Measurements from ENCODE around the gene SMYD3. TPM values are rescaled to one million over a fixed set of nuclear protein-coding genes. Genes with fewer than 3 reads are reported as not detected.

The SMYD3 gene
- total and polyA plus RNA-seq, 5 donors from 2014 or later: 17.7 to 36.6 (median 28.9) TPM

- no peak for DNase-seq
- no peak for ATAC-seq (ENCODE audit: low read depth in 2 of 2)
- Mint-ChIP-seq H3K9me3 (no peaks in the 10 kb centered on the region), H3K36me3 (peaks cover 7% of the 10 kb centered on the region), H3K4me1 (peaks cover 0 to 3% (median under 1%) of the 10 kb centered on the region in 4 donors), H3K27ac (no peak overlapping the region), H3K4me3 (no peak overlapping the region), H3K27me3 (no peaks in the 10 kb centered on the region)
- Histone ChIP-seq H3K4me1 (ENCODE audit: control insufficient read depth, insufficient read depth, low read length, poor library complexity, severe bottlenecking) (no peaks in the 10 kb centered on the region), H3K9me3 (ENCODE audit: control insufficient read depth in 2 of 2, low read length in 2 of 2) (no peaks in the 10 kb centered on the region), H3K27ac (ENCODE audit: insufficient read depth, low read length, poor library complexity, severe bottlenecking) (no peak overlapping the region), H3K27me3 (ENCODE audit: control insufficient read depth, insufficient read depth, low read length) (no peaks in the 10 kb centered on the region), H3K36me3 (ENCODE audit: control insufficient read depth, insufficient read depth, low read length) (no peaks in the 10 kb centered on the region), H3K4me3 (ENCODE audit: low read depth, low read length) (no peak overlapping the region)
Observed at GRCh38 chr1:245933431-245934045, 573.5 kb downstream of the SMYD3 start.

GRCh38 chr1:245932302-245932972 is 574.6 kb downstream of the SMYD3 start:
- no peak overlapping the region for H3K4me3 ChIP-seq (ENCODE audit: low read depth, low read length)
- DNase-seq (no peak), ATAC-seq (ENCODE audit: low read depth in 2 of 2) (no peak)
- peaks cover 2% of the 10 kb centered on the region for H3K36me3 ChIP-seq (ENCODE audit: control insufficient read depth, insufficient read depth, low read length)
- no peaks in the 10 kb centered on the region for H3K9me3 ChIP-seq (ENCODE audit: control insufficient read depth in 2 of 2, low read length in 2 of 2)
- Mint-ChIP-seq H3K9me3 (no peaks in the 10 kb centered on the region), H3K36me3 (peaks cover 7% of the 10 kb centered on the region), H3K4me1 (peaks cover 0 to 3% (median under 1%) of the 10 kb centered on the region in 4 donors), H3K4me3 (no peak overlapping the region), H3K27me3 (no peaks in the 10 kb centered on the region), H3K27ac (no peak overlapping the region)
- H3K27ac ChIP-seq (ENCODE audit: insufficient read depth, low read length, poor library complexity, severe bottlenecking): no peak overlapping the region
- H3K4me1 ChIP-seq (ENCODE audit: control insufficient read depth, insufficient read depth, low read length, poor library complexity, severe bottlenecking): no peaks in the 10 kb centered on the region
- no peaks in the 10 kb centered on the region for H3K27me3 ChIP-seq (ENCODE audit: control insufficient read depth, insufficient read depth, low read length)

GRCh38 chr1:245931450-245931849 is 575.6 kb downstream of the SMYD3 start:
- H3K4me3 Mint-ChIP-seq: no peak overlapping the region
- Histone ChIP-seq H3K4me3 (ENCODE audit: low read depth, low read length) (no peak overlapping the region), H3K9me3 (ENCODE audit: control insufficient read depth in 2 of 2, low read length in 2 of 2) (no peaks in the 10 kb centered on the region), H3K27me3 (ENCODE audit: control insufficient read depth, insufficient read depth, low read length) (no peaks in the 10 kb centered on the region), H3K4me1 (ENCODE audit: control insufficient read depth, insufficient read depth, low read length, poor library complexity, severe bottlenecking) (no peaks in the 10 kb centered on the region), H3K27ac (ENCODE audit: insufficient read depth, low read length, poor library complexity, severe bottlenecking) (no peak overlapping the region), H3K36me3 (ENCODE audit: control insufficient read depth, insufficient read depth, low read length) (peaks cover 2% of the 10 kb centered on the region)
- no peaks in the 10 kb centered on the region for H3K27me3 Mint-ChIP-seq
- peaks cover 10% of the 10 kb centered on the region for H3K36me3 Mint-ChIP-seq
- ATAC-seq (ENCODE audit: low read depth in 2 of 2) (no peak), DNase-seq (no peak)
- no peaks in the 10 kb centered on the region for H3K9me3 Mint-ChIP-seq
- H3K27ac Mint-ChIP-seq: no peak overlapping the region
- H3K4me1 Mint-ChIP-seq: peaks cover 0 to 3% (median under 1%) of the 10 kb centered on the region in 4 donors

- Mint-ChIP-seq H3K9me3 (no peaks in the 10 kb centered on the region), H3K4me1 (peaks cover 0 to 3% (median under 1%) of the 10 kb centered on the region in 4 donors), H3K36me3 (peaks cover 23% of the 10 kb centered on the region), H3K27ac (no peak overlapping the region), H3K4me3 (no peak overlapping the region), H3K27me3 (no peaks in the 10 kb centered on the region)
- H3K9me3 ChIP-seq (ENCODE audit: control insufficient read depth in 2 of 2, low read length in 2 of 2): no peaks in the 10 kb centered on the region
- H3K4me1 ChIP-seq (ENCODE audit: control insufficient read depth, insufficient read depth, low read length, poor library complexity, severe bottlenecking): no peaks in the 10 kb centered on the region
- no peak overlapping the region for H3K4me3 ChIP-seq (ENCODE audit: low read depth, low read length)
- H3K36me3 ChIP-seq (ENCODE audit: control insufficient read depth, insufficient read depth, low read length): peaks cover 2% of the 10 kb centered on the region
- no peak for DNase-seq
- H3K27ac ChIP-seq (ENCODE audit: insufficient read depth, low read length, poor library complexity, severe bottlenecking): no peak overlapping the region
- ATAC-seq (ENCODE audit: low read depth in 2 of 2): no peak
- H3K27me3 ChIP-seq (ENCODE audit: control insufficient read depth, insufficient read depth, low read length): no peaks in the 10 kb centered on the region
Observed at GRCh38 chr1:245929224-245929623, 577.9 kb downstream of the SMYD3 start.

- ATAC-seq (ENCODE audit: low read depth in 2 of 2) (no peak), DNase-seq (no peak)
- Mint-ChIP-seq H3K4me3 (no peak overlapping the region), H3K4me1 (peaks cover 0 to 3% (median under 1%) of the 10 kb centered on the region in 4 donors), H3K36me3 (peaks cover 23% of the 10 kb centered on the region), H3K27ac (no peak overlapping the region), H3K27me3 (no peaks in the 10 kb centered on the region), H3K9me3 (peaks cover 0 to 3% (median 0%) of the 10 kb centered on the region in 7 donors)
- H3K4me1 ChIP-seq (ENCODE audit: control insufficient read depth, insufficient read depth, low read length, poor library complexity, severe bottlenecking): no peaks in the 10 kb centered on the region
- no peaks in the 10 kb centered on the region for H3K27me3 ChIP-seq (ENCODE audit: control insufficient read depth, insufficient read depth, low read length)
- no peak overlapping the region for H3K4me3 ChIP-seq (ENCODE audit: low read depth, low read length)
- H3K27ac ChIP-seq (ENCODE audit: insufficient read depth, low read length, poor library complexity, severe bottlenecking): no peak overlapping the region
- H3K9me3 ChIP-seq (ENCODE audit: control insufficient read depth in 2 of 2, low read length in 2 of 2): no peaks in the 10 kb centered on the region
- H3K36me3 ChIP-seq (ENCODE audit: control insufficient read depth, insufficient read depth, low read length): peaks cover 2% of the 10 kb centered on the region
Observed at GRCh38 chr1:245926888-245927287, 580.2 kb downstream of the SMYD3 start.

- no peaks in the 10 kb centered on the region for H3K27me3 ChIP-seq (ENCODE audit: control insufficient read depth, insufficient read depth, low read length)
- H3K4me1 ChIP-seq (ENCODE audit: control insufficient read depth, insufficient read depth, low read length, poor library complexity, severe bottlenecking): no peaks in the 10 kb centered on the region
- H3K4me3 ChIP-seq (ENCODE audit: low read depth, low read length): no peak overlapping the region
- H3K4me1 Mint-ChIP-seq: peaks cover 0 to 5% (median 0%) of the 10 kb centered on the region in 4 donors
- peaks cover 2% of the 10 kb centered on the region for H3K36me3 ChIP-seq (ENCODE audit: control insufficient read depth, insufficient read depth, low read length)
- peaks cover 0 to 3% (median 0%) of the 10 kb centered on the region in 7 donors for H3K9me3 Mint-ChIP-seq
- H3K36me3 Mint-ChIP-seq: peaks cover 21% of the 10 kb centered on the region
- no peak overlapping the region for H3K27ac Mint-ChIP-seq
- no peaks in the 10 kb centered on the region for H3K9me3 ChIP-seq (ENCODE audit: control insufficient read depth in 2 of 2, low read length in 2 of 2)
- no peak overlapping the region for H3K27ac ChIP-seq (ENCODE audit: insufficient read depth, low read length, poor library complexity, severe bottlenecking)
- no peak for DNase-seq
- ATAC-seq (ENCODE audit: low read depth in 2 of 2): no peak
- no peak overlapping the region for H3K4me3 Mint-ChIP-seq
- H3K27me3 Mint-ChIP-seq: no peaks in the 10 kb centered on the region
Observed at GRCh38 chr1:245923215-245923614, 583.9 kb downstream of the SMYD3 start.

GRCh38 chr1:245921417-245921816 is 585.7 kb downstream of the SMYD3 start:
- no peaks in the 10 kb centered on the region for H3K27me3 ChIP-seq (ENCODE audit: control insufficient read depth, insufficient read depth, low read length)
- ATAC-seq (ENCODE audit: low read depth in 2 of 2): no peak

GRCh38 chr1:245917403-245917802 is 589.7 kb downstream of the SMYD3 start:
- Histone ChIP-seq H3K27me3 (ENCODE audit: control insufficient read depth, insufficient read depth, low read length) (no peaks in the 10 kb centered on the region), H3K4me3 (ENCODE audit: low read depth, low read length) (no peak overlapping the region), H3K36me3 (ENCODE audit: control insufficient read depth, insufficient read depth, low read length) (no peaks in the 10 kb centered on the region), H3K27ac (ENCODE audit: insufficient read depth, low read length, poor library complexity, severe bottlenecking) (no peak overlapping the region), H3K9me3 (ENCODE audit: control insufficient read depth in 2 of 2, low read length in 2 of 2) (no peaks in the 10 kb centered on the region), H3K4me1 (ENCODE audit: control insufficient read depth, insufficient read depth, low read length, poor library complexity, severe bottlenecking) (no peaks in the 10 kb centered on the region)
- Mint-ChIP-seq H3K9me3 (peaks cover 0 to 5% (median 2%) of the 10 kb centered on the region in 7 donors), H3K27me3 (no peaks in the 10 kb centered on the region), H3K27ac (no peak overlapping the region), H3K36me3 (peaks cover 29% of the 10 kb centered on the region), H3K4me1 (peaks cover 0 to 5% (median under 1%) of the 10 kb centered on the region in 4 donors), H3K4me3 (no peak overlapping the region)
- DNase-seq (no peak), ATAC-seq (ENCODE audit: low read depth in 2 of 2) (no peak)

More at GRCh38 chr1:245921417-245921816, 585.7 kb downstream of the SMYD3 start:
- no peaks in the 10 kb centered on the region for H3K4me1 ChIP-seq (ENCODE audit: control insufficient read depth, insufficient read depth, low read length, poor library complexity, severe bottlenecking)
- Mint-ChIP-seq H3K4me1 (peaks cover 0 to 5% (median under 1%) of the 10 kb centered on the region in 4 donors), H3K27me3 (no peaks in the 10 kb centered on the region), H3K4me3 (no peak overlapping the region), H3K36me3 (peaks cover 28% of the 10 kb centered on the region), H3K9me3 (peaks cover 0 to 3% (median 0%) of the 10 kb centered on the region in 7 donors), H3K27ac (no peak overlapping the region)
- H3K4me3 ChIP-seq (ENCODE audit: low read depth, low read length): no peak overlapping the region
- no peak overlapping the region for H3K27ac ChIP-seq (ENCODE audit: insufficient read depth, low read length, poor library complexity, severe bottlenecking)
- H3K9me3 ChIP-seq (ENCODE audit: control insufficient read depth in 2 of 2, low read length in 2 of 2): no peaks in the 10 kb centered on the region
- H3K36me3 ChIP-seq (ENCODE audit: control insufficient read depth, insufficient read depth, low read length): no peaks in the 10 kb centered on the region
- DNase-seq: no peak

All from CD4-positive, CD25-positive, alpha-beta regulatory T cell (primary cell).